Caco-2 (cell line): ENCODE measurements around the gene CACNA2D1. TPM values are rescaled to one million over a fixed set of nuclear protein-coding genes. Genes with fewer than 3 reads are reported as not detected.

ENCODE experiments used
- BruUV-seq: library from RNA; stranded (reverse); fragments of 400-500 nt; replicated peaks from 2 replicates; lab custom pipeline; 2021; lab: Mats Ljungman, UMichigan
- CTCF ChIA-PET: fragments of 300-600 bp; sonication (Branson Sonifier 250); formaldehyde crosslinking; loops from one replicate; lab custom pipeline; 2022; ENCODE audit warnings: antibody characterized with exemption; lab: Charles Lee
- POLR2A ChIA-PET: fragments of 300-600 bp; sonication (Branson Sonifier 250); formaldehyde crosslinking; loops from one replicate; lab custom pipeline; 2022; ENCODE audit warnings: antibody characterized with exemption; lab: Charles Lee
- DNase-seq, 2 experiments: peaks; one replicate each; pipeline versions ENCODE4 v3.0.0 to v3.0.0-alpha.2; 2020 to 2022
- H3K27me3 ChIP-seq: replicated peaks from 2 replicates; pipeline ENCODE4 v1.6.0; 2011; ENCODE audit warnings: low read length; ENCODE audit not compliant: control insufficient read depth, insufficient read depth
- H3K36me3 ChIP-seq: 2 replicates; pipeline ENCODE4 v1.5.1; 2011; ENCODE audit warnings: low read length; ENCODE audit not compliant: control insufficient read depth, insufficient read depth
- H3K4me1 ChIP-seq: fragments of 250-450 bp; sonication (Bioruptor Pico); 2 replicates; pipeline ENCODE4 v1.5.1; 2020; ENCODE audit warnings: mild to moderate bottlenecking
- H3K4me3 ChIP-seq: 2 replicates; pipeline ENCODE4 v1.5.1; 2011; ENCODE audit warnings: low read depth, mild to moderate bottlenecking, control low read depth, low read length
- H3K9me3 ChIP-seq: fragments of 250-450 bp; sonication (Bioruptor Pico); 2 replicates; pipeline ENCODE4 v1.5.1; 2020; ENCODE audit warnings: mild to moderate bottlenecking, moderate library complexity
- H3K27ac Mint-ChIP-seq: one replicate; pipeline ENCODE4 v1.8.0; 2022; ENCODE audit warnings: mixed read lengths; ENCODE audit not compliant: unreplicated experiment
- H3K27me3 Mint-ChIP-seq: one replicate; pipeline ENCODE4 v1.8.0; 2022; ENCODE audit warnings: mixed read lengths; ENCODE audit not compliant: insufficient read depth, unreplicated experiment
- H3K36me3 Mint-ChIP-seq: one replicate; pipeline ENCODE4 v1.8.0; 2022; ENCODE audit warnings: mild to moderate bottlenecking, mixed read lengths; ENCODE audit not compliant: insufficient read depth, unreplicated experiment
- H3K4me1 Mint-ChIP-seq: one replicate; pipeline ENCODE4 v1.8.0; 2022; ENCODE audit warnings: low read depth, mixed read lengths; ENCODE audit not compliant: unreplicated experiment
- H3K4me3 Mint-ChIP-seq: one replicate; pipeline ENCODE4 v1.8.0; 2022; ENCODE audit warnings: mild to moderate bottlenecking, moderate library complexity, mixed read lengths; ENCODE audit not compliant: unreplicated experiment
- H3K9me3 Mint-ChIP-seq: one replicate; pipeline ENCODE4 v1.8.0; 2022; ENCODE audit warnings: mixed read lengths; ENCODE audit not compliant: unreplicated experiment
- CTCF ChIP-seq, 2 experiments: fragments of 200-600 bp in 1 of 2; IDR thresholded peaks; 1 replicate in 1 of 2; 2 replicates in 1 of 2; pipeline versions ENCODE4 v1.5.1 to v1.8.0; 2011 to 2022; ENCODE audit warnings: antibody characterized with exemption in 1 of 2, control low read depth in 1 of 2, inconsistent platforms in 1 of 2, low read depth in 1 of 2, low read length in 1 of 2, mild to moderate bottlenecking in 1 of 2, moderate library complexity in 1 of 2; ENCODE audit not compliant: insufficient read depth in 1 of 2, severe bottlenecking in 1 of 2, unreplicated experiment in 1 of 2
- intact Hi-C: fragments of 100-400 bp; cut with micrococcal nuclease; formaldehyde crosslinking; loops from one replicate; pipeline ENCODE4 v1.10.0; 2022; ENCODE audit not compliant: unreplicated experiment
- total RNA-seq: library from RNA; stranded (reverse); gene quantifications from 2 replicates; pipeline ENCODE4 v1.2.3, GENCODE V29; 2022

CACNA2D1 gene
- total RNA-seq, 1 experiment from 2014 or later, result not detected

GRCh38 chr7:82158327-82158726, 285.2 kb downstream of the CACNA2D1 start:
- Mint-ChIP-seq H3K27me3 (no peaks in the 10 kb centered on the region), H3K9me3 (no peaks in the 10 kb centered on the region), H3K4me1 (no peaks in the 10 kb centered on the region), H3K27ac (no peak overlapping the region), H3K4me3 (no peak overlapping the region), H3K36me3 (no peaks in the 10 kb centered on the region)
- intact Hi-C loops, result no loop called here
- Histone ChIP-seq H3K4me1 (no peaks in the 10 kb centered on the region), H3K36me3 (no peaks in the 10 kb centered on the region), H3K9me3 (no peaks in the 10 kb centered on the region), H3K27me3 (no peaks in the 10 kb centered on the region), H3K4me3 (no peak overlapping the region)
- BruUV-seq, result no TSS peak
- ChIA-PET POLR2A (no interaction called here), CTCF (no interaction called here)
- TF ChIP-seq CTCF (IDR thresholded peaks at IDR 0.05; ENCODE audit: insufficient read depth in 1 of 2, low read depth in 1 of 2, low read length in 1 of 2, severe bottlenecking in 1 of 2, unreplicated experiment in 1 of 2), result no peak
- no peak for DNase-seq

- no peak overlapping the region for H3K4me3 Mint-ChIP-seq
- ChIA-PET CTCF (no interaction called here), POLR2A (no interaction called here)
- Histone ChIP-seq H3K9me3 (no peaks in the 10 kb centered on the region), H3K4me1 (no peaks in the 10 kb centered on the region), H3K36me3 (no peaks in the 10 kb centered on the region), H3K27me3 (no peaks in the 10 kb centered on the region), H3K4me3 (no peak overlapping the region)
- TF ChIP-seq CTCF (IDR thresholded peaks at IDR 0.05; ENCODE audit: insufficient read depth in 1 of 2, low read depth in 1 of 2, low read length in 1 of 2, severe bottlenecking in 1 of 2, unreplicated experiment in 1 of 2), result no peak
- H3K36me3 Mint-ChIP-seq, result no peaks in the 10 kb centered on the region
- BruUV-seq, result no TSS peak
- H3K27me3 Mint-ChIP-seq, result no peaks in the 10 kb centered on the region
- no peak overlapping the region for H3K27ac Mint-ChIP-seq
- intact Hi-C loops, result no loop called here
- H3K4me1 Mint-ChIP-seq, result no peaks in the 10 kb centered on the region
- no peak for DNase-seq
- H3K9me3 Mint-ChIP-seq, result no peaks in the 10 kb centered on the region
Measured at GRCh38 chr7:82156893-82157292, 286.7 kb downstream of the CACNA2D1 start.

DNA sequence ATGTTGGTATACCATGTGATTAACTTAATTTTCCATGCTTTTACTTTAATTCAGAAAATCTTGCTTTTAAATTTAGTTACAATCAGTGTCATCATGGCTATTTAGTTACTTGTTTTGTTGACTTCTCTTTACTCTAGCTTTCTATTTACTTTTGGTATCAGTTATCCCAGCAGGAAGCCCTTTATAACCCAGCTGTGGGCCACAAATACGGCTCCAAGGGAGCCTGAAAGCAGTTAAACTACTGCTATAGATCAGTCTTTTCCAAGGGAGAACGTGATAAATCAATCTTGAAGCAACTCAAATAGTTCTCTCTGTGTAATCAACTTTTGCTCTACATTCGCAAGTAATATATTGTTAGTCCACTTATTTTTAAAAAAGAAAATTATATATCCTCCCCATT, 287.4 kb downstream of the CACNA2D1 start:
- no peak overlapping the region for H3K27ac Mint-ChIP-seq
- Histone ChIP-seq H3K4me1 (no peaks in the 10 kb centered on the region), H3K9me3 (no peaks in the 10 kb centered on the region), H3K4me3 (no peak overlapping the region), H3K36me3 (no peaks in the 10 kb centered on the region), H3K27me3 (no peaks in the 10 kb centered on the region)
- H3K36me3 Mint-ChIP-seq, result no peaks in the 10 kb centered on the region
- no TSS peak for BruUV-seq
- DNase-seq, result no peak
- no peaks in the 10 kb centered on the region for H3K4me1 Mint-ChIP-seq
- H3K4me3 Mint-ChIP-seq, result no peak overlapping the region
- intact Hi-C loops, result no loop called here
- ChIA-PET POLR2A (no interaction called here), CTCF (no interaction called here)
- no peak for TF ChIP-seq CTCF (IDR thresholded peaks at IDR 0.05; ENCODE audit: insufficient read depth in 1 of 2, low read depth in 1 of 2, low read length in 1 of 2, severe bottlenecking in 1 of 2, unreplicated experiment in 1 of 2)
- H3K9me3 Mint-ChIP-seq, result no peaks in the 10 kb centered on the region
- H3K27me3 Mint-ChIP-seq, result no peaks in the 10 kb centered on the region
